ENCODE results near the gene GABRB1.

- no peak for TF ChIP-seq CTCF (conservative IDR thresholded peaks at IDR 0.05; ENCODE audit: low read length)
- no peak for TF ChIP-seq EZH2phosphoT487 (IDR thresholded peaks at IDR 0.05; ENCODE audit: borderline replicate concordance)
Measured at GRCh38 chr4:47074816-47075215, 43.4 kb downstream of the GABRB1 start.

Data from Loucy (cell line).